ENCODE results near the gene RGL4.

DNA sequence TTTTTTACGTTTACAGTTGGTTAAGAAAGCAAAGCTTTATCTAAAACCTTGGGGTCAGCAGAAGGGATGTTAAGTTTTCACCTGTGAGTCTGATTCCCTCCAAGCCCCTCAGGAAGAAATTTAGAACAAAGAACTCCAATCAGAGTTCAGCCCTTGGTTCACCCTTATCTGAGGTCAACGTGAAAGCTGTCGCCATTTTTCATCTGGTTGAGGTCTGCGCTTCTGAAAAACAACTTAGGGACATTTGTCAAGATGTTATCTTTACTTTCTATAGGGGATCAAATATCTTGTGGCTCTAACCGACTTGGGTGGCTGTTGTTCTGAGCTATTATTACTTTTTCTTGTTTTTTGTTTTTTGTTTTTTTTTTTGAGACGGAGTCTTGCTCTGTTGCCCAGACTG is 30.0 kb downstream of the RGL4 start:
- TF ChIP-seq, protein P1, sequence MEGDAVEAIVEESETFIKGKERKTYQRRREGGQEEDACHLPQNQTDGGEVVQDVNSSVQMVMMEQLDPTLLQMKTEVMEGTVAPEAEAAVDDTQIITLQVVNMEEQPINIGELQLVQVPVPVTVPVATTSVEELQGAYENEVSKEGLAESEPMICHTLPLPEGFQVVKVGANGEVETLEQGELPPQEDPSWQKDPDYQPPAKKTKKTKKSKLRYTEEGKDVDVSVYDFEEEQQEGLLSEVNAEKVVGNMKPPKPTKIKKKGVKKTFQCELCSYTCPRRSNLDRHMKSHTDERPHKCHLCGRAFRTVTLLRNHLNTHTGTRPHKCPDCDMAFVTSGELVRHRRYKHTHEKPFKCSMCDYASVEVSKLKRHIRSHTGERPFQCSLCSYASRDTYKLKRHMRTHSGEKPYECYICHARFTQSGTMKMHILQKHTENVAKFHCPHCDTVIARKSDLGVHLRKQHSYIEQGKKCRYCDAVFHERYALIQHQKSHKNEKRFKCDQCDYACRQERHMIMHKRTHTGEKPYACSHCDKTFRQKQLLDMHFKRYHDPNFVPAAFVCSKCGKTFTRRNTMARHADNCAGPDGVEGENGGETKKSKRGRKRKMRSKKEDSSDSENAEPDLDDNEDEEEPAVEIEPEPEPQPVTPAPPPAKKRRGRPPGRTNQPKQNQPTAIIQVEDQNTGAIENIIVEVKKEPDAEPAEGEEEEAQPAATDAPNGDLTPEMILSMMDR (IDR thresholded peaks at IDR 0.05 in 4 of 5, conservative IDR thresholded peaks at IDR 0.05 in 1 of 5): no peak
- TF ChIP-seq POLR2A (IDR thresholded peaks at IDR 0.05): no peak
